H1 (cell line): ENCODE results near the gene ODF4. TPM values are rescaled to one million over a fixed set of nuclear protein-coding genes. Genes with fewer than 3 reads are reported as not detected.

Experiments used
- CTCF ChIP-seq, 3 experiments: IDR thresholded peaks; 1 replicate in 2 of 3; 2 replicates in 1 of 3; pipeline versions ENCODE4 v1.5.1 to v1.6.1; 2011; ENCODE audit warnings: low read length in 3 of 3, mild to moderate bottlenecking in 3 of 3, inconsistent platforms in 2 of 3, low read depth in 1 of 3, moderate library complexity in 1 of 3; ENCODE audit not compliant: insufficient read depth in 1 of 3; ENCODE audit errors: control extremely low read depth in 1 of 3
- FOSL1 ChIP-seq: IDR thresholded peaks from 2 replicates; pipeline ENCODE4 v1.6.1; 2011; ENCODE audit warnings: mild to moderate bottlenecking, low read depth, low read length, moderate library complexity; ENCODE audit not compliant: insufficient read depth
- HDAC2 ChIP-seq, 2 experiments: fragments of 300-600 bp in 1 of 2; sonication (generic) in 1 of 2; IDR thresholded peaks; 2 replicates each; pipeline ENCODE4 v1.6.1; 2011 to 2012; ENCODE audit warnings: low read depth in 2 of 2, low read length in 2 of 2, mild to moderate bottlenecking in 2 of 2, moderate library complexity in 2 of 2, borderline replicate concordance in 1 of 2, inconsistent platforms in 1 of 2
- SUZ12 ChIP-seq: fragments of 200-600 bp; sonication (generic); IDR thresholded peaks from 2 replicates; pipeline ENCODE4 v1.6.1; 2012; ENCODE audit warnings: mild to moderate bottlenecking, inconsistent platforms, low read length, moderate library complexity, mixed read lengths
- ZNF274 ChIP-seq: IDR thresholded peaks from 2 replicates; pipeline ENCODE4 v1.7.0; 2012; ENCODE audit warnings: low read length, borderline replicate concordance; ENCODE audit errors: extremely low read depth
- polyA plus RNA-seq, 7 experiments: library from polyadenylated mRNA; depleted of rRNA in 3 of 7; stranded (reverse) in 5 of 7; unstranded in 2 of 7; fragments of >200 nt in 5 of 7; fragments of 200-250 nt in 2 of 7; gene quantifications; 1 replicate in 5 of 7; 2 replicates in 1 of 7; 4 replicates in 1 of 7; pipeline versions ENCODE4 v1.2.1 to v1.2.3, GENCODE V29; 2011 to 2013; ENCODE audit warnings: missing spikeins in 2 of 7, mixed read lengths in 2 of 7
- total RNA-seq: library from RNA; stranded (reverse); fragmentation: NEBNext Ultra II Directional; extraction: Animal tissue kit (Norgen Biotek cat#: 25700); gene quantifications from 2 replicates; pipeline ENCODE4 v1.2.1, GENCODE V29; 2021

ODF4 gene
- total and polyA plus RNA-seq, 2 of the 8 experiments (the other 6 are each of a cell fraction or from before 2014, with no cell fraction given): not detected

- TF ChIP-seq CTCF (IDR thresholded peaks at IDR 0.05; ENCODE audit: control extremely low read depth in 1 of 3, insufficient read depth in 1 of 3, low read depth in 1 of 3, low read length in 3 of 3) (no peak), SUZ12 (no peak), HDAC2 (IDR thresholded peaks at IDR 0.05; ENCODE audit: borderline replicate concordance in 1 of 2, low read depth in 2 of 2, low read length in 2 of 2) (no peak), ZNF274 (no peak), FOSL1 (no peak)
Observed at GRCh38 chr17:8324923-8325322, 14.7 kb upstream of the ODF4 start (continued).
